ENCODE measurements around the gene MAVS.
"Not testable (repeated sequence)": the region's sequence is repeated elsewhere in the genome, so short reads cannot be mapped to it uniquely, and the experiment has no call there.

MAVS gene

DNA sequence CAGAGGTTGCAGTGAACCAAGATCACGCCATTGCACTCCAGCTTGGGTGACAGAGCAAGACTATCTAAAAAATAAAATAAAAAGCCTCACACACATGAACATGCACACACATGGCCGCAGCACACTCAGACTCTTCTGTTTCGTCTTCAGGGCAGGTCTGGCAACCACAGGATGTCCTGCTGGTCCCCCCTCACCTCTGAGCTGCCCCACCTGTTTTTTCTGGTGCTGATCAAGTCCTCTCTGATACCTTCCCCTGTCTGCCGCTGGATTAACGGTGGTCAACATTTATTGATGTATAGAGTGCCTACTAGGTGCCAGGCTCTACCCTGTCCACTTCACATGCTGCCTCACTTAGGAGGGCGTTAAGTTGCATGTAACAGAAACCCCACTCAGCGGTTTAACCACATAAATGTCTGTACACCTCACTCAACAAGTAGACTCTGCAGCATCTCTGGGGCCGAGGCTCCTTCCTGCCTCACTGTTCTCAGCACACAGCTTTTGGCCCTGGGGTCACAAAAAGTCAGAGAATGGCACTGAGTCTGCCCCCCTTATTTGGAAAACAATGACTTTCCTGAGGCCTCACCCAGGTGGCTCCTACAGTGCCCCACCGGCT, 30.8 kb upstream of the MAVS start:
- DNase-seq = no peak

DNA sequence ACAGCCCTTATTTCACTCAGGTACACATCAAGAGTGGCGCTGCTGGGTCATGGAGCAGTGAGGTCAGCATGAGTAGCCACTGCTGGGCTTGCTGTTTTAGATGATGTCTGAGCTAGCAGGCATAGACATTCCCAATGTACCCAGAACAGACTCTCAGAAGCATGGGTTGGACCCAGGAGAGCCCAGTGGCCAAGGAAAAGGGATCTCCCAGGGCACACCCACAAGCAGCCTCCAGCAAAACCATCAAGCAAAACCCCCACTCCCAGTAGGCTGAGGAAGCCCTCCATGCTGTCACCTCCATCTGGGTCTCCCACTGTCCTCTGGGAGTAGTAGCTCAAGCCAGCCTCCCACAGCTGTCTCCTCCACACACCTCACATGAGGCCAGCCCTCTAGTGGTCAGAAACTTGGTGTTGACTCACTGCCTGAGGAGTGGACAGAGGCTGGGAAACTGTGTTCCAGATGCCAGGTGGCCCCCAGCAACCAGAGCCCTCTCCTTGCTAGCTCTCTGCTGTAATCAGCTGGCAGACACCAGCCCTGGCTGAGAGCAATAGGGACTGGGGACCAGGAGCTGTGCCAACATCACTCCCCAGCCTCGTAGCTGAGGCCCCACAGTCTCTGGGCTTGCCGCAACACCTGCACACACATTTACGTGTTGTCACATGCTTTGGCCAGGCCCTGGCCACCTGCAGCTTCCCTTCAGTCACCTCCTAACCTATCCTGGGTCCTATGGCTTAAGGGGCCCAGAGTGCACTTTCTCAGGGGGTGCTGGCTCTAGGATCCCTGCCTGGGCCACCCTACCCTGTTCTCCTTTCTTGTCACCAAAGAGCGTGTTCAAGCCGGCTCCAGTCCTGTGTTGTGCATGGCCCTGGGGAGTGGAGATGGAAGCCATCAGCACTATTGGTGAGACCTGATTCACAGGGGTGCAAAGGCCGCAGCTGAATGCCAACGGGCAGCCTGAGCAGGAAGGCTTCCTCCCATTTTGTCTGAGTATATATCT, 28.2 kb upstream of the MAVS start:
- peak; percentile 78 for DNase-seq

DNA sequence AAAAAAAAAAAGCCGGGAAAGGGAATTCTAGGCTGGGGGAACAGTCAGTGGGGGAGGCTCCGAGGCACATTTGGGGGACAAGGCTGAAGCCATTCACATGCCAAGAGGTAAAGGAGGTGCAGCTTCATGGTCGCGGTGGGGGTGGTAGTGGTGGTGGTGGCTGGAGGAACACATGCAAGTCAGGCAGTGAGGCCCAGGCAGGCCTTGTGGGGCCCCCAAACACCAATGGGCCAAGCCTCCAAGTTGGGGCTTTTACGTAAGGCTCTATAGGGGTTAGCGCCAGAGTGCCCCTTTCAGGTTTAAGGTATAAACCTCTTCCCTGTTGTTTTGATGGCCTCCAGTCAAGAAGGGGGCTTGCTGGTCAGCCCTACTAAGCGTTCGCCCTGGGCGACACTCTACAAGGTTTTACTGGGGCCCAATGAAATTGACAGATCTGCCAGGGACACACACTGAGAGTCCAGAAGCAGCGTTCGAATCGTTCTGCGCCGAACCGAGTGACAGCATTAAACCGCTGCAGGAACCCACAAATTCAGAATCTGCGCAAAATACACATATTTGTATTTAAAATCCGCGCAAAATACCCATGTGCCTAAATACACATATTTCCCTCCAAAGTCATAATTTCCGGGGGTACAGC, 27.1 kb upstream of the MAVS start:
- no peak for DNase-seq

DNA sequence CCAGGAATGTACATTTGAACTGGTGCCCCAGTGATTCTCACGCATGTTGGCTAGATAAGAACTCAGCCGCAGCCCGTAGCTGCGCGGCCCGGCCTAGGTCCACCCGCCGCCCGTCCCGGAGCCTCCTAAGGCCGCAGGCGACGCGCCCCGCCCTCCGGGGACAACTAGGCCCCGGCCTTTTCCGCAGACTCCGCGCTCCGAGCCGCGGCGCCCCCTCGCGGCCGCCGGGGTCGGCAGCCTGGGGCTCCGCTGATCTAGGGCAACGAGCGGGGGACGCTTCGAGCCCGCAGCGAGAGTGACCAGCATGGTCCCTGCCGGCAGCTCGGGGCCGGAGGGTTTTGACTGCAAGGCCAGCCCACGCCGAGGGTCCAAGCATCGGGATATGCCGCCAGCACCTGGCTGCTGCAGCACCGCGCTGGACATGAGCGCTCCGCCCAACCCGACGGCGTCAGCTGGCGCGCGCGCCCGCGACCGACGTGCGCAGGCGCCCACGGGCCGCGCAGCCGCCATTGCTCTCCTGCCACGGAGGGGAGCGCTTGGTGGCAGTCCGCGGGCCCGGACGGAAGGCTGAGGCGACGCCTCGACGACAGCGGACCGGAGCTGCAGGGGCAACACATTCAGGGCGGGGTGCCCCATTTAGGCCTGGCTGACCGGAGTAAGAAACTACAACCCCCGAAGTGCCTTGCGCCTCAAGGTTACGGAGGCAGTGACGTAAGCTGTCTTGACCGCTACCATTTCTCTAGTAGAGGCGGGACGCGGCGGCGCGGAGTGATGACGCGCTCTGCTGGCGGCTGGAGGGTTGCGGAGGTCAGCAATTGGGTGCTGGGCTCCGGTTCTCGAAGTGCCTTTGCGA, 26.4 kb upstream of the MAVS start, which contains the start of gene AP5S1:
AP5S1 (plus strand) TSS at position 500 of the 853 bp plus-strand sequence. CDS start 1,571 bp downstream, outside the sequence.
- peak; percentile 98 for DNase-seq

DNA sequence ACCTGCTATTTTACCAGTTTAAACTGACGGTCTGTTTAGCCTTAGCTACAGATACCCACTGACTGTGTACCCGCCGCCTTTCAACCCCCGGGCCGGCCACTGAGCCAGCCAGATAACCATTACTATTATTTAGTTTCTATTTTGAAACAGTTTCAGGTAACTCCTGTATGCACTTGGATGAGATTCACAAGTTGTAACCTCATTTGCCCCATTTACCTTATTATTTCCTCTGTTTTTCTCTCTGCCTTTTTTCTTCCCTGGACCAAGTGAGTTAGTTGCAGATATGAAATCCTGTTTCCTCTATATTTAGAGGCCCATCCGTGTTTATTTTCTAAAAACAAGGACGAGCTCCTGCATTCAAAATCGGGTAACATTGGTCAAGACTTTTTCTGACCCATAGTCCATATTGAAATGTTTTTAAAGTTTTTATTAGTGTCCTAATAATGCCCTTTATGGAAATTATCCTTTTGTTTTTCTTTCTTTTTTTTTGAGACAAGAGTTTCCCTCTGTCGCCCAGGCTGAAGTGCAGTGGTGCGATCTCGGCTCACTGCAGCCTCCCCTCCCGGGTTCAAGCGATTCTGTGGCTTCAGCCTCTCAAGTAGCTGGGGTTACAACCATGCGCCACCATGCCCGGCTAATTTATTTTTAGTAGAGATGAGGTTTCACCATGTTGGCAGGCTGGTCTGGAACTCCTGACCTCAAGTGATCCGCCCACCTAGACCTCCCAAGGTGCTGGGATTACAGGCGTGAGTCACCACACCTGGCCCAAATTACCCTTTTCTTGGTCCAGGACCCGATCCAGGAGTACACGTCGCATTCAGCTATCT, 25.5 kb upstream of the MAVS start:
- no peak for DNase-seq

DNA sequence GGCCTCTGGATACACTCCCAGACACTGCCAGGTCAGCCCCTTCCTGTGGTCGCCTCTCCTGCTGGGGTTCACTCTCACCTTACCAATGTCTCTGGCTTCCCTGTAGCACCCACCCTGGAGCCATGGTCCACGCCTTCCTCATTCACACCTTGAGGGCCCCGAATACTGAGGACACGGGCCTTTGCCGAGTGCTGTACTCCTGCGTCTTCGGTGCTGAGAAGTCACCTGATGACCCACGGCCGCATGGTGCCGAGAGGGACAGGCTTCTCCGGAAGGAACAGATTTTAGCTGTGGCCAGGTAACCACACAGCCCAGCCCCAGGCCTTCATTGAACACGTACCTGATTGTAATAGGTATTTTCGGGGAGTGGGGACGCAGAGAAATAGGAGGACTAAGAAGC, 24.6 kb upstream of the MAVS start:
- no peak for DNase-seq

DNA sequence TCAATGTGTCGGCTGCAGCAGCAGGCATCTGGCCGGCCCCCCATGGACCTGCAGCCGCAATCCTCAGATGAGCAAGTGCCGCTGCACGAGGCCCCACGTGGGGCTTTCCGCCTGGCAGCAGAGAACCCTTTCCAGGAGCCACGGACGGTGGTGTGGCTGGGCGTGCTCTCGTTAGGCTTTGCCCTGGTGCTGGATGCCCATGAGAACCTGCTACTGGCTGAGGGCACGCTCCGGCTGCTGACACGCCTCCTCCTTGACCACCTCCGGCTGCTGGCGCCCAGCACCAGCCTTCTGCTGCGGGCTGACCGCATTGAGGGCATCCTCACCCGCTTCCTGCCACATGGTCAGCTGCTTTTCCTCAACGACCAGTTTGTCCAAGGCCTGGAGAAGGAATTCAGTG, 22.8 kb upstream of the MAVS start:
- DNase-seq = no peak

DNA sequence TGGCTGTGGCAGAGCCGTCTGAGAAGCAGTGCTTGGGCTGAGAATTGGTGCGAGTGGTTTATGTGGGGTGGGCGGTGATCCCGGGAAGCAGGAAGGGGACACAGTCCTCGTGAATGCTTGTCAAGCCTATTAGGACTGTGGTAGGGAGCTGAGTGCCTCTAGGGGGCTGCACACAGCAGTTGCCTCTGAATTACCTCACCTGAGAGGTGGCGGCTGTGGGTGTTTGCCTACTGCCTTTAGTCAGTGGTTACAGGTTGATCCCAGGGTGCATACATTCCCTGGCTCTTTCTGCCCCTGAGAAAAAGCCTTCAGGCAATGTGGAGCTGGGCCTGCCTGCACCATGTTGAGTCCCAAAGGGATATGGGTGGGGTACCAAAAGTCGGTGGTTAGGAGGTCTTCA, 21.1 kb upstream of the MAVS start:
- DNase-seq = no peak

DNA sequence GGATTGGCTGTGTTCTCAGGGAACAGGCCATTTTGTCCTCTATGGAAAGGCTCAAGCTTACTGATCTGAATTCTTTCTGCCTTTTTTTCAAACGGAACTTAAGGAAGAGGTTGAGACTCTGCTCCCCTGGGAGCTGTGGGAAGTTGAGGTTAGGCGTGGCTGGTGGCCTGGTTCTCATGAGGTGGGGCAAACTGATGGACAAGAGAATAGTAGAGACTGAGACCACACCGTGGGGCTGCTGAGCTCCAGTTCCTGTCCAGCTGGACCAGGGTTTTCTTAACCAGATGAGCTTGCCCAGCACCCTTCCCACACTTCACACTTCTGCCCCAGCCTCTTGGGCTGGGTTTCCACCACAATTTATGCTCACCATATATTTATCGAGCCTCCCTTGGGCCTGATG, 20.2 kb upstream of the MAVS start:
- DNase-seq = no peak

DNA sequence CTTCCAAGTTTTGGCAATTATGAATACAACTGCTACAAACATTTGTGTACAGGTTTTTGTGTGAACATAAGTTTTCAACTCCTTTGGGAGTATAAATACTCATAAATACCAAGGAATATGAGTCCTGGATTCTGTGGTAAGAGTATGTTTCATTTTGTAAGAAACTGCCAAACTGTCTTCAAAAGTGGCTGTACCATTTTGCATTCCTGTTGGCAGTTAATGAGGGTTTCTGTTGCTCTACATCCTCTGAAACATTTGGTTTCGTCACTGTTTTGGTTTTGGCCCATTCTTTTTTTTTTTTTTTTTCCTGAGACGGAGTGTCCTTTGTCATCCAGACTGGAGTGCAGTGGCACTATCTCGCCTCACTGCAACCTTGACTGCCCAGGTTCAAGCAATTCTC, 17.8 kb upstream of the MAVS start:
- no peak for DNase-seq

DNA sequence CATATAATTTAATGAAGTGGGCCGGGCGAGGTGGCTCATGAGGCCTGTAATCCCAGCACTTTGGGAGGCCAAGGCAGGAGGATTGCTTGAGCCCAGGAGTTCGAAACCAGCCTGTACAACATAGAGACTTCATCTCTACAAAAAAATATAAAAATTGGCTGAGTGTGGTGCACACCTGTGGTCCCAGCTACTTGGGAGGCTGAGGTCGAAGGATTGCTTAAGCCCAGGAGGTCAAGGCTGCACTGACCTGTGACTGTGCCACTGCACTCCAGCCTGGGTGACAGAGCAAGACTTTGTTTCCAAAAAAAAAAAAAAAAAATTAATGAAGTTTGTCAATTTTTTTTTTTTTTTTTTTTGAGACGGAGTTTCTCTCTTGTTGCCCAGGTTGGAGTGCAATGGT, 16.7 kb upstream of the MAVS start:
- DNase-seq = not testable (repeated sequence)

DNA sequence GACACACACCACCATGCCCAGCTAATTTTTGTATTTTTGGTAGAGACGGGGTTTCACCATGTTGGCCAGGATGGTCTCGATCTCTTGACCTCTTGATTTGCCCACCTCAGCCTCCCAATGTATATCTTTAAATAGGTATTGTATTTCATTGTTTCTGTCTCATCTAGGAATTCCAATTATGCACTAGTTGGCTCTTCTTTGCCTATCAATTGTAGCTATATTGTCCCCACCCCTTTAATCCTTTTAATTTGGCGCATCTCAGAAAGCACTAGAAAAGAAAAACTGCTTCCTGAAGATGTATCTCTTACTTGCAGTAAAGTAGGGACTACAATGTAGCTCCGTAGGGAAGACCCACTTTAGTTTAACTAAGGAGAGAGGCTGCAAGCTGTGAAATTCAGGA, 10.5 kb upstream of the MAVS start:
- DNase-seq = no peak

DNA sequence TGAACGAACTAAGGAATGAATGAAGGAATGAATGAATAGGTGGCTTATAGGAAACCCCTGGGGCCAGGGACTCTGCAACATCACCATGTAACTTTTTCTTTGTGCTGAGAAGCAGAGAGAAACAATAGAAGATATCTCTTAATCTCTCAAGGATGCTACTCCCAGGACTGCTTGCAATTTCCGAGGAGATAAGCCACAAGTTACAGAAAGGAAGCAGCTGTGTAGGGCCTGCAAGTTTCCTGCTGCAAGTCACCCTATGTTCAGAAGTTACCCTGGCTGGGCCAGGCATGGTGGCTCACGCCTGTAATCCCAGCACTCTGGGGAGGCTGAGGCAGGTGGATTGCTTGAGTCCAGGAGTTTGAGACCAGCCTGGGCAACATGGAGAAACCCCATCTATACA, 7.3 kb upstream of the MAVS start:
- no peak for DNase-seq

DNA sequence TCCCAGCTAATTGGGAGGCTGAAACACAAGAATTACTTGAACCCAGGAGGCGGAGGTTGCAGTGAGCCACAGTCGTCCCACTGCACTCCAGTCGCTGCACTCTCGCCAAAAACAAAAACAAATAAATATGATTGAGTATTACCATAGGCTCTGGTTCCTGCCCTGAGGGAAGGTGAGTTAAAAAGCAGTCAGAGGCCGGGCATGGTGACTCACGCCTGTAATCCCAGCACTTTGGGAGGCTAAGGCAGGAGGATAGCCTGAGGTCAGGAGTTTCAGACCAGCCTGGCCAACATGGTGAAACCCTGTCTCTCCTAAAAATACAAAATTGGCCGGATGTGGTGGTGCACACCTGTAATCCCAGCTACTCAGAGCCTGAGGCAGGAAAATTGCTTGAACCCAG, 6.4 kb upstream of the MAVS start:
- DNase-seq = not testable (repeated sequence)

DNA sequence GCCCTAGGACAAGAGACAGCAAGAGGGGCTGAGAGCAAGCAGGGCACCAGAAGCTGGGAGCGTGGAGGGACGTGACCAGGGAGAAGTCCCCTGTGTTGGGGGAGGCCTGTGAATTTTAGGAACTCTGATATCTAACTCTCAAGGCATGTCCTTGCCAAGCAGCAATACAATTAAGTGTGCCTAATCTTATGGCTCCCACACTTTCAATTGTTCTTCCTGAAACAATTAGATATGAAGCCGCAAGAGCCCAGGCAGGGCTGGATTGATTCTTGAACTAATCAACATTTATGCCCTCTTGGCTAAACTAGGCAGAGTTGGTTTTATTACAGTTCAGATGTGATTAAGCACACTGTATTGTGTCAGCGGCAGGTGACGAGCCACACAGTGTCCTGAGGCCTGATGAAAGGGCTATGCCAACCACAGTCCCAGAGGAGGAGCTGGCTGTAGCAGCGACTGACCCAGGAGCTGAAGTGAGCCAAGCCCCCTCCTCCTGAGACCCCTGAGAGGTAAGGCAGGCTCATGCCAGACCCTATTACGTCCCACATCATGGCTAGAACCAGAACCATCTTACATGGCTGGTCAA, 4.2 kb upstream of the MAVS start:
- DNase-seq = no peak

DNA sequence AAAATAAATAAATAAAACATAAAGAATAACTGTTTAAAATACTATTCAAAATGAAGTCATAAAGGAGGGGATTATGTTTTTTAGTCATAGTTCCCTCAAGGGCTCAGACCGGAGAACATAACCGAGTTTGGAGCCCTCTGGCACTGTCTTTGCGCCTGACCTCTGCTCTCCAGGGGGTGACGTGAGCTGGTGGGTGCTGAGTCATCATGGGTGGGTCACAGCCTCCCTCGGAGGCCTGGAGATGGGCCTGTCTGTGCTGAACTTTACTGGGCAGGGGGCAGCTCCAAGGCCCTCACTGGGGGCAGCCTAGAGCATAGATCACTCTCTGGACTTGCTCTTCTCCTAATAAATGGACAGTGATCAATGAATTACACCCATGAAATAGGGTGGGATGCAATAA, 3.1 kb upstream of the MAVS start:
- DNase-seq = peak; percentile 54

DNA sequence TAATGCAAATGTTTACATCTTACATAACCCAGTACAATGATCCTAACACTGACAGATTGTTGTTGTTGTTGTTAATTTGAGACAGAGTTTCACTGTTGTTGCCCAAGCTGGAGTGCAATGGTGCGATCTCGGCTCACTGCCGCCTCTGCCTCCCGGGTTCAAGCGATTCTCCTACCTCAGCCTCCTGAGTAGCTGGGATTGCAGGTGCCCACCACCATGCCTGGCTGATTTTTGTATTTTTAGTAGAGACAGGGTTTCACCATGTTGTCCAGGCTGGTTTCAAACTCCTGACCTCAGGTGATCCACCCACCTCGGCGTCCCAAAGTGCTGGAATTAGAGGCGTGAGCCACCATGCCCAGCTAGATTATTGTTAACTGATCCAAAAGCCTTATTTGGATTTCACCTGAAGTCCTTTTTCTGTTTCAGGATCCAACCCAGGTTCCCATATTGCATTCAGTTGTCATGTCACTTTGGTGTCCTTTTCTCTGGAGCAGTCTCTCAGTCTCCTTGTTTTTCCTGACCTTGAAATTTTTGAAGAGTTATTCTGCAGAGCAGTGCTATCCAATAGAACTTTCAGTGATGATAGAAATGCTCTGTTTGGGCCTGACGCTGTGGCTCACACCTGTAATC, 2.5 kb upstream of the MAVS start:
- not testable (repeated sequence) for DNase-seq

DNA sequence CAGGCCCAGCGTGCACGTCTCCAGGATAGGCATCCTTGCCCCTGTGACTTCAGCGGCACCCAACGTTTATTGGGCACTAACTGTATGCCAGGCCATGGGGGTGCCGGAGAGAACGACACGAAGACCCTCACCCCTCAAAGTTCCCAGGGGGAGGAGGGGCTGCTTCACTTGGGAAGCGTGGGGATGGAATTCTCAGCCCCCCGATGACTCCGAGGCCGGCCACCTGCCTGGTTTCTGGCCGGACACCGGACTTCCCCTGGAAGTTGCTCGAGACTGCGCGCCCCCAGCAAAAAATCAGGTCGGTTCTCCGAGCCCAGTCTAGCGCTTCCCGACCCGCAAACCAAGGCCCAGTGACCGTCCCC, 275 bp upstream of the MAVS start:
- no peak for DNase-seq

DNA sequence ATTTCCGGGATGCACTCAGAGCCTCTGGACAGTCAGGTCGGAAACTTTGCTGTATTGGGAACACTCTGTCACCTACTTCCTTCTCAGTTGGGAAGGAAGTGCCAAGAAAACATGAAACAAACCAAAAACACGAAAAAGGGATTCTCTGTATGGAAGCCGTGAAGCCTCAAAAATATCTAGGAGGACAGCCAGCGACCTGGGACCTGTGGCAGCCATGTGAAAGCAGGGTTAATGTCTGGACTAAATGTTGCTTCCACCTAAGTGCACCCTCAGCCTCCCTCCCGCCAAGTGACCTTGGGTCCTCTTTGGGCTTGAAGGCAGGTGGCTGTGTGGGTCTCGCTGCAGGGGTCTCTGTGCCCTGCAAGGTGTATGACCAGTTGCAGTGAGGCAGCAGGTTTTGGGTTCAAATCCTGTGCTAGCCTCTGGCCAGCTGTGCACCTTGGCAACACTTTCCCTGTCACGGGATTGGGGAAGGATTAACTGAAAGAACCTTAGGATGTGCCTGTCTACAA, 851 bp downstream of the MAVS start:
- DNase-seq = no peak

DNA sequence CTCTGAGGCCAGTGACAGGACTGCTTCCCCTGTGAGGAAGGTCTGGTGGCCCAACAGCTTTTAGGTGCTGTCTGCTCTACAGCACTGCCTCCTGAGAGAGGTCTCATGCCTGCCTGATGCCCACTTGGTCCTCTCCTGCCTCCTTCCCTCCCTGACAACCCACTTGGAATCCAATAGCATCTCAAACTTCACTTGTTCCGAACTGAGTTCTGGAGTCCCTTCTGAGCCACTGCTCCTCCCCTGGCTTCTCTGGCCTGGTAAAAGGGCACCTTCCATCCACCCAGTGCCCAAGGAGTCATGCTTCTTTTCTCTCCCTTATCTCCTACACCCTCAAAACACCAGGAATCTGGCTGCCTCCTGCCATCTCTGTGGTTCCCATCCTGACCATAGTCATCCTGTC, 1.9 kb downstream of the MAVS start:
- no peak for DNase-seq

DNA sequence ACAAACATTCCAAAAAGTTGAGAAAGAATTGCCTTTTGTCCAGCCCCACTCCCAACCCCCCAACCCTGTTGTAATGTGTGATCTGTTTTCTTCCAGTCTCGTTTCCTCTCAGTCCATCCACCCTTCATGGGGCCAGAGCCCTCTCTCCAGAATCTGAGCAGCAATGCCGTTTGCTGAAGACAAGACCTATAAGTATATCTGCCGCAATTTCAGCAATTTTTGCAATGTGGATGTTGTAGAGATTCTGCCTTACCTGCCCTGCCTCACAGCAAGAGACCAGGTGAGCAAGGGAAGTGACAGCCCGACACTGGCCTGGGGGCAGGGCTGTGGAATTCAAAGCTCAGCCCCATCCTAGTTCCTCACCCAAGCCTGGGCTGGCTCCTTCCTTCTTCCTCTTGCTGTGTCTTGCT, 7.8 kb downstream of the MAVS start:
- DNase-seq = peak; percentile 13
